ENCODE measurements around the gene DRAXIN.

- TF ChIP-seq POLR2A (IDR thresholded peaks at IDR 0.05) (no peak), CTCF (IDR thresholded peaks at IDR 0.05) (no peak), EP300 (IDR thresholded peaks at IDR 0.05) (no peak), POLR2AphosphoS5 (IDR thresholded peaks at IDR 0.05) (no peak)
Observed at GRCh38 chr1:11695861-11696260, 4.4 kb downstream of the DRAXIN start.
